ENCODE results near the gene STK32B.

The STK32B gene

GRCh38 chr4:5488413-5488812 lies 437.1 kb downstream of the STK32B start:
- Histone ChIP-seq H3K79me2 (ENCODE audit: insufficient read depth, low read length) (no peaks in the 10 kb centered on the region), H3K27me3 (ENCODE audit: insufficient read depth, low read length, poor library complexity, severe bottlenecking) (no peaks in the 10 kb centered on the region), H3K9me2 (replicated peaks; ENCODE audit: low read depth, low read length) (no peaks in the 10 kb centered on the region), H3K9ac (ENCODE audit: low read depth, low read length, poor library complexity, severe bottlenecking) (no peak overlapping the region), H3K36me3 (ENCODE audit: insufficient read depth, low read length) (no peaks in the 10 kb centered on the region), H3K4me1 (ENCODE audit: insufficient read depth, low read length, poor library complexity, severe bottlenecking) (no peaks in the 10 kb centered on the region), H3K9me3 (ENCODE audit: insufficient read depth, low read depth, low read length) (no peaks in the 10 kb centered on the region), H4K20me1 (ENCODE audit: insufficient read depth, low read length, poor library complexity, severe bottlenecking) (no peaks in the 10 kb centered on the region), H3K4me2 (ENCODE audit: low read depth, low read length, poor library complexity, severe bottlenecking) (no peak overlapping the region), H3K4me3 (ENCODE audit: low read length, poor library complexity, severe bottlenecking) (no peak overlapping the region), H3F3A (ENCODE audit: low read depth) (no peaks in the 10 kb centered on the region), H2AFZ (ENCODE audit: low read length) (no peak overlapping the region)
- no peak for TF ChIP-seq EZH2phosphoT487 (IDR thresholded peaks at IDR 0.05; ENCODE audit: borderline replicate concordance)
- TF ChIP-seq CTCF (conservative IDR thresholded peaks at IDR 0.05; ENCODE audit: low read length), result no peak

GRCh38 chr4:5489260-5489659 lies 438.0 kb downstream of the STK32B start:
- Histone ChIP-seq H2AFZ (ENCODE audit: low read length) (no peak overlapping the region), H3K36me3 (ENCODE audit: insufficient read depth, low read length) (no peaks in the 10 kb centered on the region), H3K9me2 (replicated peaks; ENCODE audit: low read depth, low read length) (no peaks in the 10 kb centered on the region), H3K4me2 (ENCODE audit: low read depth, low read length, poor library complexity, severe bottlenecking) (no peak overlapping the region), H3K4me1 (ENCODE audit: insufficient read depth, low read length, poor library complexity, severe bottlenecking) (no peaks in the 10 kb centered on the region), H3K4me3 (ENCODE audit: low read length, poor library complexity, severe bottlenecking) (no peak overlapping the region), H3K27me3 (ENCODE audit: insufficient read depth, low read length, poor library complexity, severe bottlenecking) (no peaks in the 10 kb centered on the region), H4K20me1 (ENCODE audit: insufficient read depth, low read length, poor library complexity, severe bottlenecking) (no peaks in the 10 kb centered on the region), H3K79me2 (ENCODE audit: insufficient read depth, low read length) (no peaks in the 10 kb centered on the region), H3K9ac (ENCODE audit: low read depth, low read length, poor library complexity, severe bottlenecking) (no peak overlapping the region), H3F3A (ENCODE audit: low read depth) (no peaks in the 10 kb centered on the region), H3K9me3 (ENCODE audit: insufficient read depth, low read depth, low read length) (no peaks in the 10 kb centered on the region)
- TF ChIP-seq EZH2phosphoT487 (IDR thresholded peaks at IDR 0.05; ENCODE audit: borderline replicate concordance), result no peak
- no peak for TF ChIP-seq CTCF (conservative IDR thresholded peaks at IDR 0.05; ENCODE audit: low read length)

- Histone ChIP-seq H3K9ac (ENCODE audit: low read depth, low read length, poor library complexity, severe bottlenecking) (no peak overlapping the region), H4K20me1 (ENCODE audit: insufficient read depth, low read length, poor library complexity, severe bottlenecking) (no peaks in the 10 kb centered on the region), H2AFZ (ENCODE audit: low read length) (no peak overlapping the region), H3K27me3 (ENCODE audit: insufficient read depth, low read length, poor library complexity, severe bottlenecking) (no peaks in the 10 kb centered on the region), H3K4me2 (ENCODE audit: low read depth, low read length, poor library complexity, severe bottlenecking) (no peak overlapping the region), H3K9me3 (ENCODE audit: insufficient read depth, low read depth, low read length) (peaks cover 5% of the 10 kb centered on the region; the same call in 1 of the 2 replicates), H3K4me3 (ENCODE audit: low read length, poor library complexity, severe bottlenecking) (no peak overlapping the region), H3K4me1 (ENCODE audit: insufficient read depth, low read length, poor library complexity, severe bottlenecking) (no peaks in the 10 kb centered on the region), H3K79me2 (ENCODE audit: insufficient read depth, low read length) (no peaks in the 10 kb centered on the region), H3K9me2 (replicated peaks; ENCODE audit: low read depth, low read length) (no peaks in the 10 kb centered on the region), H3K36me3 (ENCODE audit: insufficient read depth, low read length) (no peaks in the 10 kb centered on the region), H3F3A (ENCODE audit: low read depth) (no peaks in the 10 kb centered on the region)
- TF ChIP-seq CTCF (conservative IDR thresholded peaks at IDR 0.05; ENCODE audit: low read length) (no peak), EZH2phosphoT487 (IDR thresholded peaks at IDR 0.05; ENCODE audit: borderline replicate concordance) (no peak)
Measured at GRCh38 chr4:5497489-5497888, 446.2 kb downstream of the STK32B start.

Measured in Loucy (cell line).